NCI-H2196 treated with DMSO at 0.1 percent for 48 hours (cell line): ENCODE measurements around the gene LSR.
A peak's percentile ranks its signal among the peaks of the same experiment; 100 is the strongest.

Source experiments
- DNase-seq: peaks from one replicate; lab custom pipeline; 2025; ENCODE audit not compliant: unreplicated experiment; lab: John Stamatoyannopoulos, UW

The LSR gene, protein sequence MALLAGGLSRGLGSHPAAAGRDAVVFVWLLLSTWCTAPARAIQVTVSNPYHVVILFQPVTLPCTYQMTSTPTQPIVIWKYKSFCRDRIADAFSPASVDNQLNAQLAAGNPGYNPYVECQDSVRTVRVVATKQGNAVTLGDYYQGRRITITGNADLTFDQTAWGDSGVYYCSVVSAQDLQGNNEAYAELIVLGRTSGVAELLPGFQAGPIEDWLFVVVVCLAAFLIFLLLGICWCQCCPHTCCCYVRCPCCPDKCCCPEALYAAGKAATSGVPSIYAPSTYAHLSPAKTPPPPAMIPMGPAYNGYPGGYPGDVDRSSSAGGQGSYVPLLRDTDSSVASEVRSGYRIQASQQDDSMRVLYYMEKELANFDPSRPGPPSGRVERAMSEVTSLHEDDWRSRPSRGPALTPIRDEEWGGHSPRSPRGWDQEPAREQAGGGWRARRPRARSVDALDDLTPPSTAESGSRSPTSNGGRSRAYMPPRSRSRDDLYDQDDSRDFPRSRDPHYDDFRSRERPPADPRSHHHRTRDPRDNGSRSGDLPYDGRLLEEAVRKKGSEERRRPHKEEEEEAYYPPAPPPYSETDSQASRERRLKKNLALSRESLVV

DNA sequence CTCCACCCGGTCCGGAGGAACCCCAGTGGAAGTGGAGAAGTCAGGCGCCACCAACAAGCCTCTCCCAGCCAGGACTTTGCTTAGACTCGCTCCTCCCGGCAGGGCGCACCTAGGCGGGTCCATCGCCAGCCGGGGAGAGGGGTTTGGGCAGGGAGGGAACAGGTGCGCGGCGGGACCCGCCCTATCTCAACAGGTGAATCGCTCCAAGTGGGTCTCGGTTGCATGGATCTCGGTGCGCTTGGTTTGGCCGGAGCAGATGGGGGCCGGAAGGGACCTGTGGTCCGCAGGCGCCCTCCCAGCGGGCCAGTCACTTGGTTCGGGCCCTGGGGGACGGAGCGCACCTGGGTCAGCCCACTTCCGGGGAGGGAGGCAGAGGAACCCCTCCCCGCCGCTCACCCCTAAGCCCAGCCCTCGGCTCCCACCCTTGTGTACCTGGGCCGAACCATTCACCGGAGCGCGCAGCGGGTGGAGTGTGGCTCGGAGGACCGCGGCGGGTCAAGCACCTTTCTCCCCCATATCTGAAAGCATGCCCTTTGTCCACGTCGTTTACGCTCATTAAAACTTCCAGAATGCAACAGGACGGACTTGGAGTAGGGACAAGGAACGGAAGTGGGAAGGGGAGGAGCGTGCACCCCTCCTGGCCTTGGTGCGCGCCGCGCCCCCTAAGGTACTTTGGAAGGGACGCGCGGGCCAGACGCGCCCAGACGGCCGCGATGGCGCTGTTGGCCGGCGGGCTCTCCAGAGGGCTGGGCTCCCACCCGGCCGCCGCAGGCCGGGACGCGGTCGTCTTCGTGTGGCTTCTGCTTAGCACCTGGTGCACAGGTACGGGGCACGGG, at the start of gene LSR:
Gene LSR, plus strand, starts transcription at position 693 of the 836 bp plus-strand sequence. Its CDS starts 21 bp downstream, at position 714.
- peak; percentile 96 for DNase-seq

DNA sequence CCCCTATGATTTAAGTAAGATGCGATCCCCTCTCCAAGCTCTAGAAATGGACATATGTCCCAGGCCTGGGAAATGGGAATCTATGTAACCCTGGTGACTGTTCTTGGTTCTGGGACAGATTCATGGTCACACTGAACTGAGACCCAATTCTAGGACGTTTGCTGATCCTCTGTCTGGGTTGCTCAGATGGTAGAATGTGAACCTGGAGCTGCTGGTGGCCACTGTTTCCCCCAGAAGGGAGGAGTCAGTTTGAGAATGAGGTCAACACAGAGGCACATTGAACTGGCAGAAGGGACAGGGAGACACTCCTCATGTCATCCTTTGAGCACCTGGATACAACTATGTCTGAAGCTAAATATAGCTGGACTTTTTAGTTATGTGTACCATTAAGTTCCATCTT, 49.3 kb upstream of the LSR start:
- no peak for DNase-seq

GRCh38 chr19:35202722-35203688, 45.8 kb upstream of the LSR start:
- no peak for DNase-seq

DNA sequence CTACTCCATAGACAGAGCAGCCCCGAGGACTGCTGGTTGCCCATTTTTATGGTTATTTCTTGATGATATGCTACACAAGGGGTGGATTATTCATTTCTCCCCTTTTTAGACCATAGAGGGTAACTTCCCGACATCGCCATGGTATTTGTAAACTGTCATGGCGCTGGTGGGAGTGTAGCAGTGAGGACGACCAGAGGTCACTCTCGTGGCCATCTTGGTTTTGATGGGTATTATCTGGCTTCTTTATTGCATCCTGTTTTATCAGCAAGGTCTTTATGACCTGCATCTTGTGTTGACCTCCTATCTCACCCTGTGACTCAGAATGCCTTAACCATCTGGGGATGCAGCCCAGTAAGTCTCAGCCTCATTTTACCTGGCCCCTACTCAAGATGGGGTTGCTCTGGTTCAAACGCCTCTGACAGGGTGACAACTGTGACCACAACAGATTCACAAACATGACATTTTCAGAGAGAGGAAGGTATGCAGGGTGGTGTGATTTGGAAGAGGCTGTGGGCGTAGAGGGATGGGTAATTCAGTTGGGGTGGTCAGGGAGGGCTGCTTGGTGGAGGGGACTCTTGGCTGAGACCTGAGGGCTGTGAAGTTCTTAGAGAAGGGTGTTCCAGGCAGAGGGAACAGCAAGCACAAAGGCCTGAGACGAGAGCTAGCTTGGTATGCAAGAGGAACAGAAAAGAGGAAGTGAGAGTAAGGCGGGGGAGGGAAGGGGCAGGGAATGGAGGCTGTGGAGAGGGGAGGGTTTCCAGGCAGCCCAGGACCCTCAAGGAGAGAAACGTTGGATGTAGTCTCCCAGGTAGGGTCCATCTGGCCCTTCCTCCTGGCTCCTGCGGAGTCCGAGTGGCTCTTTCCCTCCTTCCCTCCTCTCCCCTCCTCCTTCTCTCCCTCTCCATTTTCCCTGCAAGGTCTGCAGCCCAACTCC, 43.7 kb upstream of the LSR start:
- no peak for DNase-seq

DNA sequence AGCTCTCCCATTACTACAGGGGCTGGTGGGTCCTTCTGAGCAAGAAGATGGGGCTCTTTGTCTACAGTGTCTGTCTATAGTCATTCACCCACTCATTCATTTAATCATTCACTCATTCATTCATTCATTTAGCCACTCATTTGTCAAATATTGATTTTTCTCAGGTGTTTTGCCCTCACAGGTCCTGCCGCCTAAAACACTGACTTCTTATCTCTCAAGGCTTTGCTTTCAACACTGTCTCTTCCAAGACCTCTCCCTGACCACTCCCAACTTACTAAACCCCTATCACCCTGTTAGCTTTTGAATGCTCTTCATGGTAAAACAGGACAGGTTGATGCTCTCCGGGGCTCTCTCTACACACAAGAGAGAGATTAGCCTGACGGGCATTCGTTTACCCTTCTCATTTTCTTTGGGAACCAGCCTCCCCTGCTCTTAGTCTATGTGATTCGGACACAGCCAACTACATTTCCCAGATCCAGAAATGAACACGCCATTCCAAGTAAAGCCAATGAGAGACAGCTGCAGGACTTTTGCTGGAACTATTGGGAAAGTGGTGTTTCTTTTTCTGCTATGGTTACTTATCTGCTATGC, 43.0 kb upstream of the LSR start:
- no peak for DNase-seq

DNA sequence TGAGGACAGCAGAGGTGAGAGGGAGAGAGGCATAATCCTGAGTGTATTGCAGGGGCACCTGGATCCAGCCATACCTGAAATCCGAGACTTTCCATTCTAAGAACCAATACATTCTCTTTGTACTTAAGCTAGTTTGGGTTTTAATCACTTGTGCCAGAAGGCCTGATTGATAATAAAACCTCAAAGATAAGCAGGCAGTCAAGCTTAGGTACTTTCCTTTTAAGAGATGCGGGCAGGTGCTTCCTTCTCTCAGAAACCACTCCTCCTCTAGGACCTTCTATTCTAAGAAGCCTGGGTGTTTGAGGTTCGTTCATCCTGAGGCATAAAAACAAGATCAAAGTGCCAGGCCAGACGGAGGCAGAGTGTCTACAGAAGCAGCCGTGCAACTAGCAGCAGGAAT, 42.4 kb upstream of the LSR start:
- no peak for DNase-seq

GRCh38 chr19:35206855-35207254, 41.9 kb upstream of the LSR start:
- DNase-seq, result no peak

DNA sequence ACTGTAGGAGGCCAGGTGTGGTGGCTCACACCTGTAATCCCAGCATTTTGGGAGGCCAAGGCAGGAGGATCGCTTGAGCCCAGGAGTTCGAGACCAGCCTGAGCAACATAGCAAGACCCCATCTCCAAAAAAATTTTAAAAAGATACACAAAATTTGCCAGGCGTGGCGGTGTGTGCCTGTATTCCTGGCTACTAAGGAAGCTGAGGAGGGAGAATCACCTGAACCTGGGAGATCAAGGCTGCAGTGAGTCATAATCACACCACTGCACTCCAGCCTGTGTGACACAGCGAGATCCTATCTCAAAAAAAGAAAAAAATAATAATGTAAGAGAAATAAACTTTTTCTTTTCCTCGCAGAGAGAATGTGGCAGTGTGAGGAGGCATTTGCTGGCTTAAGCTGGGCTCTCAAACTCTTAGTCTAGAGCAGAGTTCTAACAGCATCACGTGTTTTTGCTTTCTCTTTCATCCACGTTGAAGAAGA, 41.4 kb upstream of the LSR start:
- no peak for DNase-seq

DNA sequence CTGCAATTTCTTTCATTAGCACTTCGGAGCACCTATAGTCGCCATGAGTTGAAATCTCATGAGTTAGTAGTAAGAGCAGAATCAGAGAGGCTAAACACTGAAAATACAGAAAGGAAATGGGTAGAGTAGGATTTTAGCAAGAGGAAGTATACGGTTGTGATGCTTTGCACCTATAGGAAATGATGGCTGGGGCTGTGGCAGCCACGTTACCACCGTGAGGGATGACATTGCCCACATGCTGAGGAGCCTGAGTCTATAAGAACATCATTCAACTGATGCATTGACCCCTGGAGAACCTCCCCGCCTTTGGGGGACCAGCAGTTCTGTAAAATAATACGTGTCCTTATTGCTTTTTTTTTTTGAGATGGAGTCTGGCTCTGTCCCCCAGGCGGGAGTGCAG, 40.7 kb upstream of the LSR start:
- no peak for DNase-seq

DNA sequence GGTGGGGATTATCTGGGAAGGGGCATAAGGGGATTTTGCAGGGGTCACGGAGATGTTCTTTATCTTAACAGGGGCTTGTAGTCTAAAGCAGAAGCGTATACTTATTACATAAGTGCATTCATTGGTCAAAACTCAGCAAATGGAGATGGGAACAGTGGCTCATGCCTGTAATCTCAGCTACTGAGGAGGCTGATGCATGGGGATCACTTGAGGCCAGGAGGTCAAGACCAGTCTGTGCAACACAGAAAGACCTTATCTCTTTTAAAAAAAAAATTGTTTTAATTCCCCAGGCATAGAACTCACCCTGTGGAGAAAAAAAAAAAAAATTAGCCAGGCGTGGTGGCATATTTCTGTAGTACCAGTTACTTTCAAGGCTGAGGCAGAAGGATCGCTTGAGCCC, 39.2 kb upstream of the LSR start:
- DNase-seq, result no peak

DNA sequence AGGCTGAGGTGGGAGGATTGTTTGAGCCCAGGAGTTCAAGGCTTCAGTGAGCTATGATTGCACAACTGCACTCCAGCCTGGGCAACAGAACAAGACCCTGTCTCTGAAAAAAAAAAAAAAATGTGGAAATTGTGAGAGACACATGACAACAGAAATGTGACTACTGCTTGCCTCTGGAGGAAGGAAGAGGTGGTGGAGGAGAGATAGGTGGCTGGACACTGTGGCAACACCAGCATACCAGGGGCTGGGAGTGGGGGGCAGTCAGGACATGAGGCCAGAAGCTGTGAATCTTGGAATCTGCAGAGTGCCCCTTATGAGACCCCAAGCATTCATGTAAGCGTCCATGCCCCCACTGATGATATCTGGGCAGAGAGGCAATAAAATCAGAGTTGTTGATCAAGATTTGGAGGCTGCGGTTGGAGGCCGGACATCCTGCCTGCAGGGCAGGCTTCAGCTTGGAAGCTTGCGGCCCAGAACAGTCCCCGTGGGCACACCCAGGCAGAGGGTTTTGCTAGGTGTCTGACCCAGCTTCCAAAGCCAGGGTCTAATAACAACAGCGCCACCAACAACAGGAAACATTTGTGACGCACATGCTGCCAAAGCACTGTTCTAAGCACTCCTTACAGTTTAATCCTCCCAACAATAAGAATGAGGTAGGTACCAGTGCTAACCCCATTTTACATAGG, 37.1 kb upstream of the LSR start:
- DNase-seq, result no peak

DNA sequence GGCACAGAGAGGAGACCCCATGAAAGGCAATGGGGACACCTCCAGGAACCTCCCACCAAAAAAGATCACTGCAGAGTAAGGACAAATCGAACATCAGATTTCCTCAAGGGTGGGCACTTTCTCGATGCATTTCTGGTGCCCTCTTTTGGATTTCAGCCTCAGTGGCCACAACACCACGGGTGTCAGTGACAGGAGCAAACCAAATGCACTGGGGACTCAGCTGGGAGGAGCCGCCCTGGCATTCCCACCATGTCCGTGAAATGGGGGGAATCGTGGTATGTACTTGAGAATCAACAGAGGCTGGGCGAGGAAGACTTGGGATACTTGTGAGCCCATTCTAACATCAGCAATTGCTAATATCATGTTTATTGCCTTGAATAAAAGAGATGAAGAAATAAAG, 36.6 kb upstream of the LSR start:
- DNase-seq, result no peak

DNA sequence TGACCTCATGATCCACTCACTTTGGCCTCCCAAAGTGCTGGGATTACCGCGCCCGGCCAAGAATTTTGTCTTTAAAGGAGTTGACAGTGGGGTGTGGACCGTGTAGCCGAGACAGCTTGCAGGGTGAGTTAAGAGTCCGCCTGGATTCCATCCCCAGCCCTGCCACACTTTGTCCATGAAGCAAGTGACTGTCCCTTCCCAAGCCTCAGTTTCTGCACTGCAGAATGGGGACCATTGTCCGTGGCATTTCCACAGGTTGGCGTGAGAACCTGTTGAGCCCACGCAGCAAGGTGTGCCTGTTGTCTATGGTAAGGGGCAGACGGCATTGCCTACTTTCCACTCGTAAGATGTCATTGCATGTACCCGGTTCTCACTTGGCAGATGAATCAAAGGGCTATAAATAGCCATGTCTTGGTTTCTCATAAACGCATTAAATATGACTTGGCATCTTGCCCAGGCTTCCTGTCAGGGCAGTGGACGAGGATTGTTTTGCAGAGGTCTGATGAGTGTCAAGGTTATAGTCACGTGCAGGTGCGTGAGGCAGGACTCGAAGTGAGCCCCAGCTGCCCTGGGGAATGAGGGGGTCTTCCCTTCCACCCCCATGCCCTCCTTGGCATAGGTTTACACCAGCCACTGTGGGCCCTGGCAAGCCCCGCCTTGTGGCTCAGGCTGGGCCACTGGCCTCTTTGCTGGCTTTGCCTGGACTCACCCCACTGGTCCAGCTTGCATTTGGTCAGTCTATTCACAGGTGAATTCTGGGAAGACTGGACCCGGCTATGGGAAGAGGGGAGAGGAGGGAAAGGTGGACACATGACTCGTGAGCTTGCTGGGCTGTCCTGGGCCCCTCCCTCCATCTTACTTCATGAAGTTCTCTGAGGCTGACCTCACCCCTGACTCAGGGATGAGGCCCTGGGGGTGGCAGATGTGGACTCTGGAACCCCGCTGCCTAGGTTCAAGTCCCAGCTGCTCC, 34.9 kb upstream of the LSR start:
- DNase-seq, result peak; percentile 85

GRCh38 chr19:35214766-35215422, 33.9 kb upstream of the LSR start:
- DNase-seq, result no peak

- no peak for DNase-seq
These were observed 32.6 kb upstream of the LSR start for GRCh38 chr19:35216016-35216832.
